ENCODE results near the gene TMEM259.

The TMEM259 gene

DNA sequence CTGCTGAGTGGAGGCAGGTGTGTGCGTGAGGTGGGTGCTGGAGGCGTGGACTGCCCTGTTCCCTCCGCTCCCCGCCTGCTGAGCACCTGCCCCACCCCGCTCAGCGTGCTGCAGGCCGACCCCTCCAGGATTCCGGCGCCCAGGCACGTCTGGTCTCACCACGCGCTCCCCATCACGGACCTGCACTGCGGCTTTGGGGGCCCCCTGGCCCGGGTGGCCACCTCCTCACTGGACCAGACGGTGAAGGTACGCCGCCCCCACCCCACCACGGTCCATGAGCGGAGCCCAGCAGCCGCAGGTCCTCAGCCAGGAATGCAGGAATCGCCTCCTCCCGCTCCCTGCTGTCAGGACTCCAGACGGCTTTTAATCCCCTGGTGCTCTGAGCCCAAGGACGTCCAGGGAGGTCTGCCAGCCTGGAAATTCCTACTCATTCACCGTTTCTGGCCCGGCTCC lies 30.8 kb downstream of the TMEM259 start:
- no peak for DNase-seq (ENCODE audit: low read depth in 1 of 2, low spot score in 1 of 2)

- DNase-seq (ENCODE audit: low read depth in 1 of 2, low spot score in 1 of 2) = no peak
These were observed 31.4 kb downstream of the TMEM259 start for GRCh38 chr19:989381-990081.

- no peak for DNase-seq (ENCODE audit: low read depth in 1 of 2, low spot score in 1 of 2)
These were observed 32.4 kb downstream of the TMEM259 start for GRCh38 chr19:988510-988909.

- DNase-seq (ENCODE audit: low read depth in 1 of 2, low spot score in 1 of 2) = no peak
These were observed 32.8 kb downstream of the TMEM259 start for GRCh38 chr19:988081-988480.

DNA sequence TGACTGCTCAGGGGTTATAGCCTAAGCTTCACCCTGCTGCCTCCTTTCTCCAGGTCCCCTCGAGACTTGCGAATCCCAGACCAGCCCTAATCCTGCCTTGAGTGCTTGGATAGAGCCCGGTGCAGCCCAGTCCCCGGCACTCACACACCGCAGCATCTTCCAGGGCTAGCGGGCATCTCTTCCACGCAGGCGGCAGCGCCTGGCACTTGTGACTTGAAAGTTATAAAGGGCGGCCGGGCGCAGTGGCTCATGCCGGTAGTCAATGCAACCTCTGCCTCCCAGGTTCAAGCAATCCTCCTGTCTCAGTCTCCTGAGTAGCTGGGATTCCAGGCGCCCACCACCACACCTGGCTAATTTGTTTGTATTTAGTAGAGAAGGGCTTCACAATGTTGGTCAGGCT lies 34.8 kb downstream of the TMEM259 start:
- DNase-seq (ENCODE audit: low read depth in 1 of 2, low spot score in 1 of 2) = no peak

DNA sequence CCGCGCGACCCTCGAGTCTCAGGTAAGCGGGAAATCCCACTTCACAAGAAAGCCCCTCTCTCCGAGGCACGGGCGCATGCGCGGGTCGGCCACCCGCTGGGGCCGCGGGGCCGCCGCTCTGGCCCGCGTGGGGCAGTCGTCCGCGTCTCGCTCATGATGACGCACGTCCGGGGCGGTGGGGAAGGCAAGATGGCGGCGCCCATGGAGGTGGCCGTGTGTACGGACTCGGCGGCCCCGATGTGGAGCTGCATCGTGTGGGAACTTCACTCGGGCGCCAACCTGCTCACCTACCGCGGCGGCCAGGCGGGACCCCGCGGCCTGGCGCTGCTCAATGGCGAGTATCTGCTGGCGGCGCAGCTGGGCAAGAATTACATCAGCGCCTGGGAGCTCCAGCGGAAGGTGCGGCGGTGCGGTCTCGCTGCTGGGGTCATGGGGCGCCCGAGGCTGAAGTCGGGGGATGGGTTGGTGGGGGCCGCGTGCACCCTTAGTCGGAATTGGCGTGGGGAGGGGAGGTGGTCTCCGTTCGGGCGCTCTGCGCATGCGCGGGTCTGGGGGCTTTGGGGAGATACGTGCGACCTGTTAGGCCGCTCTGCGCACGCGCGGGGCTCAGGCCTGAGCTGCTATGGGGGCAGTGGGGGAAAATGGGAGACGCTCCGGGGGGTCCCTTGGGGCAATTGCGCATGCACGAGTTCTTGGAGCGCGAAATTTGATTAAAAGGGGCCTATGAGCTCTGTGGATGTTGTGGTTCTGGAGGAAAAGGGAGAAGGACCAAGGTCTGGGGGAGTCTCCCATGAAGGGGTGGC lies 36.6 kb downstream of the TMEM259 start, which contains the start of gene WDR18:
Gene WDR18 (plus strand): TSS at position 181 of the 803 bp plus-strand sequence. CDS start 9 bp downstream, at position 190.
- peak; percentile 73 to 87 for DNase-seq (ENCODE audit: low read depth in 1 of 2, low spot score in 1 of 2)

- peak; percentile 55 to 76 for DNase-seq (ENCODE audit: low read depth in 1 of 2, low spot score in 1 of 2)
These were observed 38.3 kb downstream of the TMEM259 start for GRCh38 chr19:982567-983170.

- DNase-seq (ENCODE audit: low read depth in 1 of 2, low spot score in 1 of 2) = no peak
These were observed 40.6 kb downstream of the TMEM259 start for GRCh38 chr19:980133-980998.

- DNase-seq (ENCODE audit: low read depth in 1 of 2, low spot score in 1 of 2) = no peak
These were observed 41.6 kb downstream of the TMEM259 start for GRCh38 chr19:979318-979741.

DNA sequence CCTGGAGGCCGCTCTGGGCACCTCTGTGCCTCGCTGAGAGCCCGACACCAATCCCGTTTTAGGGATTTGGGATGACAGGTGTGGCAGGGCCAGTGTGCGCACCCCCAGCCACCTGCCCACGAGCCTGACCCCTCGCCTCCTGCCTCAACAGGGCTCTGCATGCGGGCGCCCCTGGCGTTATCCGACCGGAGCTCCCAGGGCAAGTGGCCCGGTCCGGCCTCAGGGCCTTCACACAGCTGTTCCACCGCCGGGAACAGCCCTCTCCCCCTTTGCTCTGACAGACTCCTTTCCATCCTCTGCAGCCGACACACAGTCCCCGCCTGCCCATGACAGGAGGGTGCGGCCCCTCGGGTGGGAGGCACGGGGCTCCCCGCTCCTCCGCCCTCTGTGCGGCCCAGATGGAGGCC lies 43.9 kb downstream of the TMEM259 start:
- DNase-seq (ENCODE audit: low read depth in 1 of 2, low spot score in 1 of 2) = no peak

- DNase-seq (ENCODE audit: low read depth in 1 of 2, low spot score in 1 of 2) = no peak
These were observed 44.4 kb downstream of the TMEM259 start for GRCh38 chr19:976476-976875.

DNA sequence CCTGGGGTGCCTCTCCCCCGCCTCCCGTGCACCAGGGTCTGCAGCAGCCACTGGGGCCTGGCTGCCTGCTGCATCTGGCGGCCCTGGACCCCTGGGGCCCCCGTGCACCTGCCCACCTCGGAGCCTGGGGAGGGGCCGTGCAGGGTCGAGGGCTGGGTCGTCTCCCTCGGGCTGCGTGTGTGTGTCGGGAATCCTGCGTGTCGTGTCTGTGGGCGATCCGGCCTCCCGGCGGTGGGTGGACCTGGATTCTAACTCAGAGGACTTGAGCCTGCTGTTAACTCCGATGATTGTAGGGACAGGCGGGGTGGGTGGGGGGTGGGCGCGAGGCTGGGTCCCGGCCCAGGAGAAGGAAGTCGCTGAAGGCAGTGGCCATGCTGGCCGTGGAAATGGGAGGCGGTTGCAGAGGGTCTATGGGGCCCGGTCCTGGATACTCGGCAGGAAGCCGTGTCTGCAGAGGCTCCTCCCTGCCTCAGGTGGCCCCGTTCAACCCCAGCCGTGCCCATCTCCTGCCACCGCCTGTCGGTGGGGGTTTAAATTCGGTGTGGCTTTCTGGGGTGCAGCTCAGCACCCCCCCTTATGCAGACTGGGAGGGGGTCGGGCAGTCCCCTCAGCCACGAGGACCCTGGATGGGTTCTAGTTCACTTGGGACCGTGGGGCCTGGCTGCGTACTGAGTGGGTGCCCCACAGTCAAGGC lies 46.2 kb downstream of the TMEM259 start:
- no peak for DNase-seq (ENCODE audit: low read depth in 1 of 2, low spot score in 1 of 2)

DNA sequence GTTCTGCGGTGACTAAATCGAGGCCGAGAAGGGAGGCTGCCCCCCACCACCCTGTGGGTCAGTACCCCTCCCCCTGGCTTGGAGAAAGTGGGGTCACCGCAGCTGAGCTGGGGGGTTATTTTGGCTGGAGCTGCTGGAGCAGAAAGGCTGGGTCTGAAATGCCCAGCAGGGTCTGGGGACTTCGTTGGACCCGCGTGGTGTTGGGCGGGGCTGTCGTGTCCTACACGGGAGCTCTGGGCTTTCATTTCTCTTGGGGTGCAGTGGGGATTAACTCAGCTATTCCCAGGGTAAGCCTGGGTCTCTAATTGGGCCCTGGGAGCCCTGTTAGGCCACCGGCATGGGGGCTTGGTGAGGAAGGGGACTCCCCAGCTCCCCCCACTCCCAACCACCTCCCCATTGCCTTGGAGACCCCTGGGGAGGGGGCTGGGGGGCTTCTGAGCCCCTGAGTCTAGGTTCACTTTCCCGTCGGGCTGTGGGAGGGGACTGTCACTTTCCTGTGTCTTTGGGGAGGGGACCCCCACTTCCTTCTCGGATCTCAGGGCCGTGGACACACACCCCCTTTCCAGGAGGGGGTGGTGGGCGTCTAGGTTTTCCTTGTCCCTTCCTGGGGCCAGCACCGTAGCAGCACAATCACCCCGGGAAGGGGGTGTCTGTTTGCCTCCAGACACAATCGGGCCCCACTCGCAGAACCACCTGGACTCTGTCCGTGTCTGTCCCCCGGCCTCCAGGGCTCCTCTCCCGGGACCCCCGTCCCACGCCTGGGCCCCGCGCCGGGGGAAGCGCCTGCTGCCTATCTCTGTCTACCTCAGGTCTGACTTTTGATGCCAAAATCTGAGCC lies 47.0 kb downstream of the TMEM259 start:
- no peak for DNase-seq (ENCODE audit: low read depth in 1 of 2, low spot score in 1 of 2)

DNA sequence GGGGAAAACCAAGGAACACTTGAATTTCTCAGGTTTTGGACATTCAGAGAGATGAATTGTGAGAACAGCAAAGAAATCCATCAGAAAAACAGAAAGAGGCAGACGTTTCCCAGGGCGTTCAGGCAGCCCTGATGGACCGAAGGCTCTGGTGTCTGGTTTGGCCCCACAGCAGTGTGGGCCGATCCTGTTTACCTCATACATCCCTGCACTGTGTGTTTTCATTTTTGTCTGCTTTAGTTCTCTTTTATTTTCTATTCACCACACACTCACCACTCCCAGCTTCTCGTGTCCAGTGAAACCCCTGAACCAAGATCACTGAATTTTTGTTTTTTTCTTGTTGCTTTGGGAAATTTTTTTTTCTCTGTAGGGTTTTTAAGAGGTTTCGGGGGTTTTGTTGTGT lies 48.6 kb downstream of the TMEM259 start:
- DNase-seq (ENCODE audit: low read depth in 1 of 2, low spot score in 1 of 2) = no peak

GRCh38 chr19:971795-972194 lies 49.1 kb downstream of the TMEM259 start:
- DNase-seq (ENCODE audit: low read depth in 1 of 2, low spot score in 1 of 2) = no peak

DNA sequence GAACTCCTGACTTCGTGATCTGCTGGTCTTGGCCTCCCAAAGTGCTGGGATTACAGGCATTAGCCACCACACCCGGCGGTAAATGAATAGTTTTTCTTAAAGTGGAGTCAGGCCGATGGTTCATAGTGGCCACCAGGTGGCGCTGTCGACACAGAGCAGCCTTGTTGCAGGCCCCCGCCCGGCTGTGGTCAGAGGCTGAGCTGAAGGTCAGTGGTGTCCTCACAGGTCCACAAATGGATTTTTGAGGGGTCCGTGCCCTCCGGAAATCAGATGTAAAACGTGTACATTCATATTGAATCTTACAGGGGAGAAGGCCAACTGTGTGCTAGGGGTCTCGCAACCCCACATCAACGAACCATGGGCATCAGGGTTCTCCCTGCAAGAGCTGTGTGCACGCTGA lies 50.2 kb downstream of the TMEM259 start:
- DNase-seq (ENCODE audit: low read depth in 1 of 2, low spot score in 1 of 2) = no peak

DNA sequence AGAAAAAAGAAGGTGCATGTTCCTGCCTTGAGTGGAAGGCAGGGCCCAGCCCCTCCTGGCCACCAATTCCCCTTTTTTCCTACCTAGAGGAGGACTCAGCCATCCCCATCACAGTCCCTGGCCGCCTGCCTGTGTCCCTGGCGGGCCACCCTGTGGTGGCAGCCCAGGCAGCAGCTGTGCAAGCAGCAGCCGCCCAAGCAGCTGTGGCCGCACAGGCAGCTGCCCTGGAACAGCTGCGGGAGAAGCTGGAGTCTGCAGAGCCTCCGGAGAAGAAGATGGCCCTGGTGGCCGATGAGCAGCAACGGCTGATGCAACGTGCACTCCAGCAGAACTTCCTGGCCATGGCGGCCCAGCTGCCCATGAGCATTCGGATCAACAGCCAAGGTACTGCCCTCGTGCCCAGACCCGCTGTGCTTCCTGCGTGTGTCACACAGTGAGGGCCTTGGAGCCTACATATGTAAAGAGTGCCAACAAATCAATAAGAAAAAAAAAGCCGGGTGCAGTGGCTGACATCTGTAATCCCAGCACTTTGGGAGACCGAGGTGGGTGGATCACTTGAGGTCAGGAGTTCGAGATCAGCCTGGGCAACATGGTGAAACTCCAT lies 54.3 kb downstream of the TMEM259 start:
- no peak for DNase-seq (ENCODE audit: low read depth in 1 of 2, low spot score in 1 of 2)

- no peak for DNase-seq (ENCODE audit: low read depth in 1 of 2, low spot score in 1 of 2)
These were observed 55.9 kb downstream of the TMEM259 start for GRCh38 chr19:964761-965694.

Measured in stimulated activated CD4-positive, alpha-beta T cell treated with anti-CD3 and anti-CD28 coated beads, Interleukin-15, amount 100 ng/mL, for 1 hour (primary cell).